NT2/D1 (cell line): ENCODE data around the gene MAPK10.
"Not testable (repeated sequence)": the region's sequence is repeated elsewhere in the genome, so short reads cannot be mapped to it uniquely, and the experiment has no call there.

ENCODE experiments used
- DNase-seq: peaks from one replicate; pipeline ENCODE4 v3.0.0-alpha.2; 2011; ENCODE audit warnings: low read depth, low spot score
- H3K27me3 ChIP-seq: 2 replicates; pipeline ENCODE4 v1.6.0; 2011; ENCODE audit warnings: mild to moderate bottlenecking; ENCODE audit not compliant: insufficient read length, insufficient read depth
- H3K36me3 ChIP-seq: 2 replicates; pipeline ENCODE4 v1.6.1; 2011; ENCODE audit warnings: mild to moderate bottlenecking, low read length, mixed read lengths; ENCODE audit not compliant: insufficient read depth, insufficient read length
- H3K4me1 ChIP-seq: 2 replicates; pipeline ENCODE4 v1.5.1; 2011; ENCODE audit not compliant: insufficient read depth, insufficient read length
- H3K4me3 ChIP-seq: 2 replicates; pipeline ENCODE4 v1.5.1; 2011; ENCODE audit warnings: low read depth; ENCODE audit not compliant: insufficient read length
- H3K9ac ChIP-seq: 2 replicates; pipeline ENCODE4 v1.6.0; 2011; ENCODE audit warnings: low read depth; ENCODE audit not compliant: insufficient read length
- H3K9me3 ChIP-seq: 2 replicates; pipeline ENCODE4 v1.5.1; 2011; ENCODE audit warnings: mild to moderate bottlenecking, low read length; ENCODE audit not compliant: insufficient read depth
- SUZ12 ChIP-seq: IDR thresholded peaks from 2 replicates; pipeline ENCODE4 v1.6.1; 2011; ENCODE audit not compliant: insufficient read length, insufficient read depth; ENCODE audit errors: extremely low read depth
- YY1 ChIP-seq: IDR thresholded peaks from 2 replicates; pipeline ENCODE4 v1.6.1; 2011; ENCODE audit not compliant: insufficient read length, insufficient read depth
- ZNF274 ChIP-seq: IDR thresholded peaks from 2 replicates; pipeline ENCODE4 v1.6.1; 2011; ENCODE audit warnings: mild to moderate bottlenecking, low read depth, low read length

Gene MAPK10

DNA sequence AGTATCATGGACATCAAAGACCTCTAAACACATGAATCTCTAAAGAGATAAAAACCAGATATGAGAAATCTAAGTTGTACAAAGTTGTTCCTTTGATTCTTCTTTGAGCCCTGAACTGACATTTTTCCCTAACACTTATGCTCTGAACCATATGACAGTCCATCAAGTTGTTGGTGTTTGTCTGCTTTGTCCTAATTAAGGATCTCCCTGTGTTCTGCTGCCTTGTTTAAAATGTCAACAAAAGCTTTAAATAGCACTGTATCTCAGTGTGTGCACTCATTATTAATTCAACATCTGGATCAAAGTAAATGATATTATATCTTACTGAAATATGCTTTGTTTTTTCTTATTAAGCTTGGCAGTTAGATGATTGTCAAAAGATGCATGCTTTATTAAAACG lies 321.8 kb downstream of the MAPK10 start:
- Histone ChIP-seq H3K36me3 (no peaks in the 10 kb centered on the region), H3K9me3 (no peaks in the 10 kb centered on the region), H3K4me1 (no peaks in the 10 kb centered on the region), H3K9ac (no peak overlapping the region), H3K27me3 (no peaks in the 10 kb centered on the region), H3K4me3 (no peak overlapping the region)
- no peak for TF ChIP-seq SUZ12
- no peak for TF ChIP-seq YY1
- TF ChIP-seq ZNF274: no peak
- no peak for DNase-seq

DNA sequence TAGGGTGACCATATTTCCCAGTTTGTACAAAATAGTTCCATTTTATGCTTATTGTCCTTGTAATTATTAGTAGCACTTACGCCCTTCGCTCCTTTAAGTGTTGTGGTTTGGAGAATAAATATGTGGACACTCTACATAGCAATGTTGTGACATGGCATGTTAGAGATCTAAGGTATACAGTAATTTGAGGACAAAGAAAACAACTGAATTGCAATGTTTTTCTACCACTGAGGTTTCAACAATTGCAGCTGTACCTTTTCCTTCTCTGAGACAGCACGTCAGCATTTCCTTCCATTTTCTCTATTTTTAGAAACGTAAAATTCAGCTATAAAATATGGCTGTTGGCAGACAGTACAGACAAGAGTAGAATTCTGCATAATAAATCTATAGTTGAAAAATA lies 323.1 kb downstream of the MAPK10 start:
- Histone ChIP-seq H3K36me3 (no peaks in the 10 kb centered on the region), H3K27me3 (no peaks in the 10 kb centered on the region), H3K4me3 (no peak overlapping the region), H3K4me1 (no peaks in the 10 kb centered on the region), H3K9ac (no peak overlapping the region), H3K9me3 (no peaks in the 10 kb centered on the region)
- TF ChIP-seq SUZ12 (no peak), YY1 (no peak)
- no peak for DNase-seq

DNA sequence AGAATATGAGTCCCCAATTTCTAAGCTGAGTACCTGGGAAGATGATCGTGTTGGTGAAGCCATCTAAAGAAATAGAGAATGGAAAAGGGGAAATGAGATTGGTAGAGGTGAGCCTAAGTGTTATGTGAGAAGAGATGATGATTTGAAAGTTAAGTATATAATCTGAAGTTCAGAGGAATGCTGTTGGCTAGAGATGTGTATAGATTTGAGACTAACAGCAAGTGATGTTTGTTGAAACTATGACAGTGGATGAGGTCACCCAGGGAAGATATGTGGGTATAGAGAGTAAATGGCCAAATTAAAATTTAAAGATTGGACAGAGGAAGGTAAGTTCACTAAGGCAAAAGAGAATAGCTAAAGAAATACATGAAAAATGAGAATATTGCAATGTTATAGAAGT lies 324.2 kb downstream of the MAPK10 start:
- Histone ChIP-seq H3K9me3 (no peaks in the 10 kb centered on the region), H3K4me3 (no peak overlapping the region), H3K9ac (no peak overlapping the region), H3K27me3 (no peaks in the 10 kb centered on the region), H3K4me1 (no peaks in the 10 kb centered on the region), H3K36me3 (no peaks in the 10 kb centered on the region)
- TF ChIP-seq ZNF274 (no peak), YY1 (no peak), SUZ12 (no peak)
- DNase-seq: no peak

DNA sequence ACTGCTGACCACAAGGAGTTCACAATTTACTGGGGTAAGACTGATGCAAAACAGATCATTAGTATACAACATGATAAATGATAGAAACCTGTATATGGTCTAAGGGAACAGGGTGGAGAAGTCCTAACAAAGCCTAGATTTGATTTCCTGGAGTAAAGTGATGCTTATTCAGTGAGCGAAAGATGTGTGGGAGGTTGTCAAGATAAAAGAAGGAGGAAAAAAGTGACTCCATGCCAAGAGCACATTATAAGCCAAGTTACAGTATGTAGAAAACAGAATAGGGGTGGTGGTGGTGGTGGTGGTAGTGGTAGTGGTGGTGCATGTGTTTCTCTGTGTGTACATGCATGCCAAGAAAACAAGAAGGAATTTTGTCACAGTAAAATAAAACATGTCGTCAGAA lies 325.2 kb downstream of the MAPK10 start:
- Histone ChIP-seq H3K27me3 (no peaks in the 10 kb centered on the region), H3K36me3 (no peaks in the 10 kb centered on the region), H3K4me3 (no peak overlapping the region), H3K4me1 (no peaks in the 10 kb centered on the region), H3K9me3 (no peaks in the 10 kb centered on the region), H3K9ac (no peak overlapping the region)
- no peak for DNase-seq
- TF ChIP-seq ZNF274 (no peak), SUZ12 (no peak)

DNA sequence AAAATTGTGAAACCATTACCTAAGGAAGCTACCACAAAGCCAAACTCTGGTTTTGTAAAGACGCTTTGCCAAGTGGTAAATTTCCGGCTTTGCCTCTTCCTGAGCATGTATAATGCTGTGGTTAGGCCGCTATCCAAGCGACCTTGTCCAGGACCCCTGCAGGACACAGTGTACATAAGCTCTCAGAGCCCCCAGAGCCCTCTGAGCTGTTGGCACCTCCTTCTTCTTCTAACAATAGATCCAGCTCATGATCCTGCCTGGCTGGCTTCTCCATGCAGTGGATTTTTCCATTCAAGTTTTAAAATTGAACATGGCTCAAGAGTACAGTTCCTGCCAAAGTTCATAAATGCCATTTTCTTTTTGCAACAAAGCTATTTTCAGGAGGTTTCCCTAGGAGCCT lies 326.7 kb downstream of the MAPK10 start:
- no peak overlapping the region for H3K4me3 ChIP-seq
- H3K36me3 ChIP-seq: no peaks in the 10 kb centered on the region
- no peaks in the 10 kb centered on the region for H3K27me3 ChIP-seq
- H3K4me1 ChIP-seq: no peaks in the 10 kb centered on the region
- no peak overlapping the region for H3K9ac ChIP-seq
- DNase-seq: no peak
- TF ChIP-seq YY1 (no peak), ZNF274 (no peak), SUZ12 (no peak)
- H3K9me3 ChIP-seq: no peaks in the 10 kb centered on the region

DNA sequence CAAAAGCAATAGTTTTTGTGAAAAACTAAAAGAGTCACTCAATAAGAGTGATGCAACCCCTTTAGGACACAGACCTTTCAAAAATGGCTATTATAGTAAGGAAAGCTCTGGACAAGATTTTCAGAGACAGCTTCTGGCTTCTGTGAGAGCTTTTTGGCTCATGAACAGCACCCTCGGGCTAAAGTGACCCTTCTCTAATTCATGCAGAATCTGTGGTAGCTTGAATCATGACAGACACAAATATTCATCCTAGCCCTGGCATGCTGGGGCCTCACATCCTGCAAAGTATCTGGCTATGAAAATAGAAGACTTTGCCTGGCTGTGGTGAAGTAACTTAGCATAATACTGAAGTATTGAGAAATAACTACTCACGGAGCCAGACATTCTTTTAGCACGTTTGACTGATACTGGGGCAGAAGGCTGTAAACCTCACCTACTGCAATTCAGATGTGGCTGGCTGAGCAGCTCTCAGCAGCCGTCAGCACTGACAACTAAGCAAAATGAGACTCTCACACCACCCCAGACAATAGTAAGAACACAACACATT lies 327.3 kb downstream of the MAPK10 start:
- Histone ChIP-seq H3K36me3 (no peaks in the 10 kb centered on the region), H3K9me3 (no peaks in the 10 kb centered on the region), H3K4me3 (no peak overlapping the region), H3K9ac (no peak overlapping the region), H3K4me1 (no peaks in the 10 kb centered on the region), H3K27me3 (no peaks in the 10 kb centered on the region)
- TF ChIP-seq ZNF274: no peak
- no peak for DNase-seq

DNA sequence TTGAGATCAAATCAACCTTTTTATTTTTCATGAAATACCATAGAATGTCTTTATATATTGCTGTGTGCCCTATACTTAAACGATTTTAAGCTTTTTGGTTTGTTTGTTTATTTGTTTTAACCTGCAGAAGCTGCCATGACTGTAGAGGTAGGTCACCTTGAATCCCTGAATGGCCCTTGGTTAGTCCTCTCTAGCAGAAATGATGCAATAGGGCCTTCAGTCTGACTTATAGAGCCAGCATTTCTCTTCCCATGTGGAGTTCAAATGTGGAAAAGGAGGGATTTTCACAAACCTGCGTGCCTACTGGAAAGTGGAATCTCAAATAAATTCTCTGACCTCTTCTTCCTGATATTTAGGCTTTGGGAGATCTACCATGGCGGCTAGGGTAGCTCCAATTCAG lies 327.9 kb downstream of the MAPK10 start:
- Histone ChIP-seq H3K4me3 (no peak overlapping the region), H3K27me3 (no peaks in the 10 kb centered on the region), H3K36me3 (no peaks in the 10 kb centered on the region), H3K9ac (no peak overlapping the region), H3K9me3 (no peaks in the 10 kb centered on the region), H3K4me1 (no peaks in the 10 kb centered on the region)
- no peak for DNase-seq
- TF ChIP-seq ZNF274: no peak
- no peak for TF ChIP-seq SUZ12
- no peak for TF ChIP-seq YY1

DNA sequence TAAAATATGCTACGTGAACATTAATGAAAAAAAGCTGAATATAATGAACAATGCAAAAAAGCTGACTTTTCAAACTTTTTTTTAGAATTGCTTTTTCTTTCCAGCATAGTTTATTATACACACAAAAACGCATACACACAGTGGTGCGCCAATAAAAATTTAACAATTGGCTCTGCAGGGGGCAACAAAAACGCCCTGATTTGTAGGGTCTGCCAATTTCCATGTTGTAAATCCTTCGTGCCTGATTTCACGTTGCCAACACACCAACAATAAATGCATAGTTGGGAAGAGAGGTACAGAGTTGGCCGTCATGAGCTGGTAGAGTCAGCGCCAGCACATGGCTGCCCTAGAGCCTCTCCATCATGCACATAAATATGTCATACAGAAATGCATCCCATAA lies 333.1 kb downstream of the MAPK10 start:
- no peak overlapping the region for H3K4me3 ChIP-seq
- no peaks in the 10 kb centered on the region for H3K9me3 ChIP-seq
- H3K9ac ChIP-seq: no peak overlapping the region
- no peaks in the 10 kb centered on the region for H3K36me3 ChIP-seq
- TF ChIP-seq YY1 (no peak), SUZ12 (no peak), ZNF274 (no peak)
- H3K27me3 ChIP-seq: no peaks in the 10 kb centered on the region
- no peaks in the 10 kb centered on the region for H3K4me1 ChIP-seq
- no peak for DNase-seq

DNA sequence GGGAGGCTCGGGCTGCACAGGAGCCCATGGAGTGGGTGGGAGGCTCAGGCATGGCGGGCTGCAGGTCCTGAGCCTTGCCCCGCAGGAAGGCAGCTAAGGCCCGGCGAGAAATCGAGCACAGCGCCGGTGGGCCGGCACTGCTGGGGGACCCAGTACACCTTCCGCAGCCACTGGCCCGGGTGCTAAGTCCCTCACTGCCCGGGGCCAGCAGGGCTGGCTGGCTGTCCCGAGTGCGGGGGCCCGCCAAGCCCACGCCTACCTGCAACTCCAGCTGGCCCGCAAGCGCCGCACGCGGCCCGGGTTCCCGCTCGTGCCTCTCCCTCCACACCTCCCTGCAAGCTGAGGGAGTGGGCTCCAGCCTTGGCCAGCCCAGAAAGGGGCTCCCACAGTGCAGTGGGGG lies 338.2 kb downstream of the MAPK10 start:
- not testable (repeated sequence) for H3K4me3 ChIP-seq, H3K4me1 ChIP-seq, H3K36me3 ChIP-seq, H3K9ac ChIP-seq, DNase-seq, H3K9me3 ChIP-seq, H3K27me3 ChIP-seq
